DOHH2 (cell line): ENCODE data around the gene MCF2L2.

Experiments
- EZH2phosphoT487 ChIP-seq: fragments of 200-600 bp; sonication (generic); IDR thresholded peaks from 2 replicates; pipeline ENCODE4 v1.6.1; 2017; ENCODE audit warnings: borderline replicate concordance, mild to moderate bottlenecking, antibody characterized with exemption, low read length, moderate library complexity, mixed read lengths
- TF ChIP-seq, protein P1 (sequence below): fragments of 200-600 bp; sonication (generic); IDR thresholded peaks from one replicate; pipeline ENCODE4 v1.5.1; 2014; ENCODE audit warnings: antibody characterized with exemption, mild to moderate bottlenecking, low read depth, low read length; ENCODE audit not compliant: poor library complexity, severe bottlenecking

DNA sequence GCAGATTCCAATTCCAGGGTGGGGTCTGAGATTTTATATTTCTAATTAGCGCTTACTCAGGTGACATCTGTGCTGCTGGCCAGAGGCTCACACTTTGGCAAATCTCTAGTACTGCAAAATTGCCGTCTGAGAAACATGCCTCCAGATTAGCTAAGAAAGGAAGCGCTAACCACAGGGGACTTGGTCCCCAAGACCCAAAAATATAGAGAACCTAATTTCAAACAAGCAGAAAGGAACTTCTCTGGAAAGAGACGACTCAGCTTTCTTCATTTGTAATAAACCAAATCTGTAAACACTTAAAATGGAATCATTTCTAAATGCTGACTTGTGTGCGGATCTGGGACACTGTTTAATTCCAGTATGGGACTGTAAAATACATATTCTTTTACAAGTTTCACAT lies 119.7 kb downstream of the MCF2L2 start:
- no peak for TF ChIP-seq EZH2phosphoT487
- TF ChIP-seq, protein P1, sequence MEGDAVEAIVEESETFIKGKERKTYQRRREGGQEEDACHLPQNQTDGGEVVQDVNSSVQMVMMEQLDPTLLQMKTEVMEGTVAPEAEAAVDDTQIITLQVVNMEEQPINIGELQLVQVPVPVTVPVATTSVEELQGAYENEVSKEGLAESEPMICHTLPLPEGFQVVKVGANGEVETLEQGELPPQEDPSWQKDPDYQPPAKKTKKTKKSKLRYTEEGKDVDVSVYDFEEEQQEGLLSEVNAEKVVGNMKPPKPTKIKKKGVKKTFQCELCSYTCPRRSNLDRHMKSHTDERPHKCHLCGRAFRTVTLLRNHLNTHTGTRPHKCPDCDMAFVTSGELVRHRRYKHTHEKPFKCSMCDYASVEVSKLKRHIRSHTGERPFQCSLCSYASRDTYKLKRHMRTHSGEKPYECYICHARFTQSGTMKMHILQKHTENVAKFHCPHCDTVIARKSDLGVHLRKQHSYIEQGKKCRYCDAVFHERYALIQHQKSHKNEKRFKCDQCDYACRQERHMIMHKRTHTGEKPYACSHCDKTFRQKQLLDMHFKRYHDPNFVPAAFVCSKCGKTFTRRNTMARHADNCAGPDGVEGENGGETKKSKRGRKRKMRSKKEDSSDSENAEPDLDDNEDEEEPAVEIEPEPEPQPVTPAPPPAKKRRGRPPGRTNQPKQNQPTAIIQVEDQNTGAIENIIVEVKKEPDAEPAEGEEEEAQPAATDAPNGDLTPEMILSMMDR: no peak
